GM21576 (cell line): ENCODE data around the gene DSC1.
A peak's percentile ranks its signal among the peaks of the same experiment; 100 is the strongest.
"Not testable (repeated sequence)": the region's sequence is repeated elsewhere in the genome, so short reads cannot be mapped to it uniquely, and the experiment has no call there.

Experiments used
- ATAC-seq: cut with Tn5 transposase; IDR thresholded peaks from one replicate; pipeline ENCODE4 v1.9.1; 2021; ENCODE audit warnings: mild to moderate bottlenecking, moderate library complexity; ENCODE audit not compliant: unreplicated experiment

The DSC1 gene

DNA sequence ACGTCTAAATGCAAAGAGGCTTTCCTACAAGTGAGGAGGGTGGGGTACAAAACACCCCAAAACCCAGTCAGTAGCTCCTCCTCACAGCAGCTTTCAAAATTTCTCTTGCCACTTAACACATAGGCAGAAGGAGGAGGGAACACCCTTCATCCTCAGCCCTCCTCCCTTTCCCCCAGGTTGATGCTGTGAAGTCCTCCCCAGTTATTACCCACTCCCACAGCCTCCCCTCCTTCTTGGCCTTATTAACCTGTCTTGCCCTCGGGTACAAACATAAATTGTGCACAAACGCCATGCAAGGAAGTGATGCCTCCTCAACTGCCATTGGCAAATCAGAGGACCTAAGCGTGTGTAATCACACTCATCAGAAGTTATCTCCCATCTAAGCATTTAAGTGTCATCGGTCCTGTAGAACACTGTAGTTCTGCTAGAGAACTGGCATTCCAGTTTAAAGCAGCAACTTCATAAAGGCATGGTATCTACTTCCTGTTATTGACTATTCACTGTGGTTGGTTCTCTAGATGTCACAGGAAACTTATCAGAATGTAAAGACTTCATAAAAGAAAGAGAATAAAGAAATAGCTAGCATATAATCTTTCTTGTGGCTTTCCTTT is at the start of gene DSC1:
Gene DSC1, minus strand, starts transcription at position 32 of the 611 bp plus-strand sequence. CDS start 262 bp downstream, outside the sequence.
- no peak for ATAC-seq

DNA sequence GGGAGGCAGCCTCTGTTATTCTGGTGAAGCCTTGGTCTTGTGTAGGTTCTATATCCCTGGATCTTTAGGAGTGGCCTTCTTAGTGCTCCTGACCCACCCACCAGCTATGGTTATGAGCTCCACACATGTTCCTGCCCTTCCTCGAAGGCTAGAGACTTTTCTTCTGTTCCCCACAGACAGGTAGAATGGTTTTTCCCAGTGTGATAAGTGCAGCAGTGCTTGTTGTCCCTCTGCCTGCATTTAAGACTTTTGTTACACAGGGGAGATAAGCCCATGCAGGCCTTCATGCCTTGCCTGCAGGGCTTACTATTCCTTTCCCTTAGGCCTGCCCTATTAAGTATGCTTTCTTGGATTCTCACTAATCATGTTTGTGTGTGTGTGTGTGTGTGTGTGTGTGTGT is 48.4 kb upstream of the DSC1 start:
- ATAC-seq, result no peak

DNA sequence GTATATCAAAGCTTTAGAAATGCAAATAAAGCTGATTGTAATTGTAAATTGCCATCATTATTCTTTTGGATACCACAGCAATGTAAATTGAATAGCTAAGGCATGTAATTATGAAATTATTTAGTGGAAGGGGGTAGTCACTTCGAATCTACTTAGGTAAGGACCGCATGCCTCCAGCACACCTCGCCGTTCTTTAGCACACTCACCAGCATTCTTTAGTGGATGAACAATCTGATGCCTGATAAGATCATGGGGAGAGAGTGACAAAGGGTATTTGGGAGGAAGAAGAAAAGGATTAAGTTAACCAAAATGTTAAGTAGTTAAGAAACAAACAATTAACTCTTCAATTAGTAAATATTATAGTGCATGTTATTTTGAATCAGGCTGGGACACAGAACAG is 46.4 kb upstream of the DSC1 start:
- ATAC-seq, result no peak

GRCh38 chr18:31207391-31207790 is 44.7 kb upstream of the DSC1 start:
- no peak for ATAC-seq

DNA sequence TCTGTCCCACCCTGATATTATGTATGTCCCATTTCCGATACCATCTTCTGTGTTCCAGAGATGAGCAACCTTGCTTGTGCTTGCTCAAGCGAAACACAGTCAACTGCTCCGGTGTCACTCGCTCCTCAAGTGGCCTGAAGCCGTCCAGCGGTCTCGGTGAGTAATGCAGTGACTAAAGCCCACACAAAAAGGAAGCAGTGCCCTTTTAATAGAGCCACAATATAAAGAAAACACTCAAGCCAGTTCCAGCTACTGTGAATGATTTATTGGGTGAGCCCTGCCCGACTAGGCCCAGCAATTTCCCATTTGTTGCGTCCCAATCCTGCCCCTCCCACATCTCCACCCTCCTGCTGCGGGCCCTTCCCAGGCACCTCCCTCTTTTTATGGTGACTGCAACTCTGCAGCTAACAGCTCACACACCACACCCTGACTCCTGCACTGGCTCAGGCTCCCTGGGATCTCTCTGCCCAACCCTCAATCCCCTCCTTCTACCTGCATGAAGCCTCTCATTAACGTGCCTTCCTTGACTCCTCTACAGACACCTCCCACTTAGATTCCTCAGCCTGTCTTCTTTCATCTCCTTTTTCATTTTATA is 44.2 kb upstream of the DSC1 start:
- peak; percentile 94 for ATAC-seq

- no peak for ATAC-seq
Observed at GRCh38 chr18:31206071-31206470, 43.4 kb upstream of the DSC1 start.

DNA sequence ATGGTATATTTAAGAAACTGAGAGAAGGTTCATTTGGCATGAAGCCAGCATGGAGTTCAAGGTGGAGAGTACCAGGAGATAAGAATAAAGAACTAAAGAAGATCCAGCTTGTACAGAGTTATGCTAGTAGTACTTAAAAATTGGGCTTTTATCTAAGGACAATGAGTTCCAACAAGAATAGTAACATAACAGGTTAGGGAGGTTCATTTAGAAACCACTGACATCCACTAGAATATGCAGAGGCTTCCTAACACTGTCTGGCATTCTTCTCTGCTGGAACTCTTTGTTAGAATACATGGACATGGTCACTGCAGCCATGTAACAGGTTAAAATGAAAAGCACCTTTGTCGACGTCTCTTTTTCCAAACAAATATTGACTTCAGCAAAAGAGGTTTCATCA is 42.6 kb upstream of the DSC1 start:
- no peak for ATAC-seq

DNA sequence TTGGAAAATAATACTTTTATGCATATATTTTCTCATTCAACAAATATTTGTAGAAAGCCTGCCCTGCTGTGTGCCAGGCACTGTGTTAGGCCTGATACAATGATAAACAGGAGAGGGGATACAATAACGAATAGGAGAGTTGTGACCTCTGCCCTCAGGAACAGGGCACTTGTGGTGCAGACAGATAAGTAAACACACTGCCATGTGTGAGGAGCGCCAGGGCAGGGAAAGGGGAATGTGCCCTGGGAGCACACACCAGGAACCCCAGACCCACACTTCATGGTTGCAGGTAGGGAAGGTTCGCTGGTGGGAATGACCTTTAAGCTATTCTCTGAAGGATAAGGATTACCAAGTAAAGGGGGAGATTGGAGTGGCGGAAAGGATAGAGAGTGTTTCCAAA is 42.2 kb upstream of the DSC1 start:
- ATAC-seq, result no peak

DNA sequence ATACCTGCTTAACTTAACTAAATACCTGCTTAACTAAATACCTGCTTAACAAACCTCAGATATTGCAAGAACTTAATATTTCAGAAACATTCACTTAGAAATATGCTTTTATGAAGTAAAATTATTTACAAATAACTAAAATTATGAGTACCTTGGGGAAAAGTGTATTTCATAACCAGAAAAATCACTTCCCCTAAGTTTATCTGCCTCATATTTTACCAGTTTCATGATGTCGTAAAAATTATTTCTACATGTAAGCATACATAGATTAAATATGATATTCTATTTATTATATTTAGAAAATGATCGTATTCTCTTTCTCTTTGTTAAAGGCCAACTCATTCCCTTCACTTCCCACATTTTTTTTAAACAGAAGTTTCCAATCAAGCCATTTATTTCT is 41.5 kb upstream of the DSC1 start:
- ATAC-seq, result no peak

DNA sequence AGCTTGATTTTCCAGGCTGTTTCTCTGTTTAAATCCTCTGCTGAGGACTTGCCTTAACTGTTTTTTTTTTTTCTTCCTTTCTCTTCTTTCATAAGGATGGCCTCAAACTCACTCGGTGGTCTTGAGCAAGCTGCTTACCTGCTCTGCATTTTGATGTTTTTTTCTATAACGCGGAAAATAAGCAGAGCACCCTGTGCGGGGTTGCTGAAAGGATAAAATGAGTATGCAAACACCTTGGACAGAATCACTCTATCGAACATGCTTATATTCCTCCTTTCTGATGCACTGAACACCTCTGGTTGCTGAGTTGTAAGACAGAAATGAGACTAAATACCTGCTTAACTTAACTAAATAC is 41.1 kb upstream of the DSC1 start:
- no peak for ATAC-seq

GRCh38 chr18:31203096-31203793 is 40.6 kb upstream of the DSC1 start:
- ATAC-seq, result no peak

DNA sequence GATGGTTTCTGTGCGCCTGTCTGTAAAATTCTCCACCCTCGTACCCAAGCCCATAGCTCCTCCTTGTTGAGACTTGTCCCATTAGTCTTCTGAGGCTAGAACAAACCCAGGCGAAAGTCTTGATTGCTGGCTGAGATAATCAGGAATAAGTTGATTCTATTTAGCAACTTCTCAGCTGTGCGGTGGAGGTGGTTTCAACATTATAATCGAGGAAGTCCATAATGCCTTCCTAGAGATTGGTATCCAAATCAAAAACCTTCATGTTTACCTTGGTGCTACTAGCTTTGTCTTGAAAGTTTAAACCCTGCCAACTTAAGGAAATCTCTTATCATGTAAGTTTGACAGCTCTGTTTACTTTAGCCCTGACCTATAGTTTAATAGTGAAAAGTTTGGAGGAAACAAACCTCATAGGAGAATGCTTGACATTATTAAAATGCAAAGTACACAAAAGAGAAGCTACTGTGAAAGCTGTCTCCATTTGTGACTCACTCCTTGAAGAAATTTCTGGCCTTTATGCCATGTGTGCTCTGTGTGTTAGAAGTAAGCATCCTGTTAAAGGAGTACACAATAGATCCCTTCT is 36.6 kb upstream of the DSC1 start:
- ATAC-seq, result no peak

DNA sequence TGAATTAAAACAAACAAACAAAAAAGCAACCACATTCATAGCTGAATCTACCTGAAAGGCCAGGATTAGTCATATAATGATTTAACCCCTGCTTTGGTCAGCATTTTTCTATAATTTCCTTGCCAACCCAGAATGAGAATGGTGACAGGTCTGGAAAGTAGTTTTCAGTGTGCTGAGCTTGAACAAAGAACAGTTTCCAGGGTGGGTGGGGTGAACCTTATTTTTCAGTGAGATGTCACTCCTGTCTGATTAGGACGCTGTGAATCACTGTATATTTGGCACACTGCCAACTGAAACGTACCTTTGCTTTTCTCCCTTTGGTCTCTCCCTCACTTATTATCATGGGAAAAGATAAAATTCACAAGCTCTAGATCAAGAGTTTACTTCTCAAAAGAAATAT is 35.0 kb upstream of the DSC1 start:
- no peak for ATAC-seq

DNA sequence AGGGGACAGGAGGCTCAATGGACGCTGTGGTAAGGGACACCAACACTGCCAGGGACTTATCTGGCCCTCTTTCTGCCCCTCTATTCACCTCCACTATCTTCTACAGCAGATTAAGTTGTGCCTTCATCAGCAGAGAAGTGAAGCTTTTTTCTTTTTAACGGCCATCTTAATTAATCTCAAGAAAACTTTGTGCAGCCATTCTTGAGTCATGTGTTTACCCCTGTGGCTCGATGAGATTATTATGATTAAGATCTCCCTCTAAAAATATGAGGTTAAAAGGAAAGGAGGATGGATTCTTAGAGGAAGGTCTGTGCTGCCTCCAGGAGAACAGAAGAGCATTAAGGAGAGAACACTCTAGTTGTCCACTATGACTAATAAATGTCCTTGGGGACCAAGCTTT is 32.4 kb upstream of the DSC1 start:
- ATAC-seq, result no peak

DNA sequence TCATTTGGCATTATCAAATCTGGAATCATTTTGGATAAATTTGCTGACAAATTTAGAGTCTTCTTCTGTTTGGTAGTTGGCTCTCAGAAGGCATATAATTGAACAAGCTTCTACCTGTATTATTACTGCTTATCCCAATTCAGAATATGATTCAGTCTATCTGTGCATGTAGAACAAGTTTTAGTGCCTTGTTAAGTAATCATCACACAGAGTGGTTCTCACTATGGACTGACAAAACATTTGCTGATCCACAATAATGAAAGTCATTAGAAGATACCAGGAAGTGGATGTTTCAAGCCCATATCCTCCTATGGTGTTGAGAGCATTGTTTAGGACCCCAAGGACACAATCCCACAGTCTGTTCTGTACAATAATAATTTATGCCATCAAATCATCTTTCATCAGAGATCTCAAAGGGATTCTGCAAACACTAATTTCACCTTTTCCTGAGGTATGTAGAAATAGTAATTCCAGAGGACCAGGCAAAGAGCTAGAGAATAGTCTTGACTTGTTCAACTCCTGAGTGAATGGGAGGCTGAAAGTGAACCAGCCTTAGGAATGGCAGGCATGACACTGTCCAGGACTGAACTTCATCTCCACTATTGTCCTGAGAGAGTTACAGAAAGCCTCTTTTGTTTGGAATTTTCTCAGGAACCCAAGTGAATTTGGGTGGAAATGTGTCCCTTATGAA is 29.6 kb upstream of the DSC1 start:
- ATAC-seq, result no peak

GRCh38 chr18:31190919-31191318 is 28.3 kb upstream of the DSC1 start:
- ATAC-seq, result no peak

GRCh38 chr18:31189757-31190156 is 27.1 kb upstream of the DSC1 start:
- ATAC-seq, result no peak

GRCh38 chr18:31185186-31185950 is 22.7 kb upstream of the DSC1 start:
- no peak for ATAC-seq

DNA sequence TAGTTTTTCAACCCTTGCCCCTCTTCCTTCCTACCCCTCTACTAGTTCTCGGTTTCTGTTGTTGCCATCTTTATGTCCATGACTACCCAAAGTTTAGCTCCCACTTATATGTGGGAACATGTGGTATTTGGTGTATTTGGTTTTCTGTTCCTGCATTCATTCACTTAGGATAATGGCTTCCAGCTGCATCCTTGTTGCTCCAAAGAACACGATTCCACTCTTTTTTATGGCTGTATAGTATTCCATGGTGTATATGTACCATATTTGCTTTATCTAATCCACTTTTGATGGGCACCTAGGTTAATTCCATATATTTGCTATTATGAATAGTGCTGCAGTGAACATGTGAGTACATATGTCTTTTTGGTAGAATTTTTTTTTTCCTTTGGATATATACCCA is 20.6 kb upstream of the DSC1 start:
- no peak for ATAC-seq

- ATAC-seq, result not testable (repeated sequence)
Observed at GRCh38 chr18:31177369-31177768, 14.7 kb upstream of the DSC1 start.

DNA sequence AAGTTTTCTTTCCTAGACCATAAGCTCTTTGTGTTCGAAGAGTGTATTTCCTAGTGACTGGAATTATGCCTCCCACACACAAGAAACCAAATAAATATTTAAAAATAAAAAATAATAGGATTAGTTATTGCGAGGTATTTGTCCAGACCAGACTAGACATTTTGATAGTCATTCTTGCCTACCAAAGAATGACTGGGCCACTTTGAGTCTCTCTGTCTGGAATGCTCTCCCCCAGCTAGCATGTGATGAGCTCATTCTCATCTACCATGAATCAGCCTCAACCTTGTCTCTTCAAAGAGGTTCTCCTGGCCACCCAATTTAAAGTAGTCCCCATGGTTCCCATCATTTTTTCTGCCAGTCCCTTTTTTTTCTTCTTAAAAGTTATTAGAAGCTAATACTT is 13.9 kb upstream of the DSC1 start:
- ATAC-seq, result no peak
